ENCODE measurements around the gene NLE1. TPM values are rescaled to one million over a fixed set of nuclear protein-coding genes. Genes with fewer than 3 reads are reported as not detected.
"Not testable (repeated sequence)": the region's sequence is repeated elsewhere in the genome, so short reads cannot be mapped to it uniquely, and the experiment has no call there.

NLE1 gene
- total RNA-seq, 1 donor from 2014 or later: 20.2 TPM

- intact Hi-C loops (cut with micrococcal nuclease): no loop called here
Observed at GRCh38 chr17:35132099-35132498, 10.0 kb downstream of the NLE1 start.

GRCh38 chr17:35130392-35130791 lies 11.7 kb downstream of the NLE1 start:
- intact Hi-C loops (cut with micrococcal nuclease): no loop called here

GRCh38 chr17:35129973-35130351 lies 12.1 kb downstream of the NLE1 start:
- intact Hi-C loops (cut with micrococcal nuclease): no loop called here

- intact Hi-C loops (cut with micrococcal nuclease): no loop called here
Observed at GRCh38 chr17:35129154-35129972, 12.7 kb downstream of the NLE1 start.

GRCh38 chr17:35127751-35128514 lies 14.2 kb downstream of the NLE1 start:
- intact Hi-C loops (cut with micrococcal nuclease): no loop called here

- intact Hi-C loops (cut with micrococcal nuclease): no loop called here
Observed at GRCh38 chr17:35121315-35121714, 20.8 kb downstream of the NLE1 start, which contains the start of gene FNDC8. Gene FNDC8 (plus strand): TSS chr17:35121615. CDS start chr17:35121694, 79 bp downstream.

GRCh38 chr17:35119370-35120165 lies 22.5 kb downstream of the NLE1 start, which contains the start of gene RAD51D:
Gene RAD51D (minus strand): TSS chr17:35119860. CDS start chr17:35119613, 247 bp downstream.
- intact Hi-C loops (cut with micrococcal nuclease): loop anchor here (1.0 to 2.0 kb wide), 7 partner anchors 30 to 535 kb away; partner anchors contain the start of genes CCT6B, RFFL and ZNF830

- intact Hi-C loops (cut with micrococcal nuclease): loop anchor here (1.0 to 2.0 kb wide), 3 partner anchors 55 to 698 kb away; partner anchors contain the start of gene RFFL
Observed at GRCh38 chr17:35117984-35118383, 24.1 kb downstream of the NLE1 start.

GRCh38 chr17:35116845-35117244 lies 25.3 kb downstream of the NLE1 start:
- intact Hi-C loops (cut with micrococcal nuclease): no loop called here

- intact Hi-C loops (cut with micrococcal nuclease): not testable (repeated sequence)
Observed at GRCh38 chr17:35110791-35111190, 31.3 kb downstream of the NLE1 start.

- intact Hi-C loops (cut with micrococcal nuclease): no loop called here
Observed at GRCh38 chr17:35104844-35105450, 37.2 kb downstream of the NLE1 start.

- intact Hi-C loops (cut with micrococcal nuclease): no loop called here
Observed at GRCh38 chr17:35103271-35103670, 38.8 kb downstream of the NLE1 start.

GRCh38 chr17:35101725-35102124 lies 40.4 kb downstream of the NLE1 start:
- intact Hi-C loops (cut with micrococcal nuclease): no loop called here

- intact Hi-C loops (cut with micrococcal nuclease): no loop called here
Observed at GRCh38 chr17:35101036-35101435, 41.1 kb downstream of the NLE1 start.

GRCh38 chr17:35099908-35100307 lies 42.2 kb downstream of the NLE1 start:
- intact Hi-C loops (cut with micrococcal nuclease): no loop called here

GRCh38 chr17:35097776-35098175 lies 44.3 kb downstream of the NLE1 start:
- intact Hi-C loops (cut with micrococcal nuclease): no loop called here

GRCh38 chr17:35095741-35096140 lies 46.4 kb downstream of the NLE1 start:
- intact Hi-C loops (cut with micrococcal nuclease): no loop called here

- intact Hi-C loops (cut with micrococcal nuclease): no loop called here
Observed at GRCh38 chr17:35094902-35095301, 47.2 kb downstream of the NLE1 start.

GRCh38 chr17:35090707-35091106 lies 51.4 kb downstream of the NLE1 start:
- intact Hi-C loops (cut with micrococcal nuclease): not testable (repeated sequence)

GRCh38 chr17:35089586-35090296 lies 52.4 kb downstream of the NLE1 start:
- intact Hi-C loops (cut with micrococcal nuclease): loop anchor here (1.0 to 2.0 kb wide), 9 partner anchors 30 to 720 kb away; partner anchors contain the start of genes AP2B1, CCT6B, RAD51D and TAF15
